ENCODE measurements around the gene KCNAB2.

Gene KCNAB2

DNA sequence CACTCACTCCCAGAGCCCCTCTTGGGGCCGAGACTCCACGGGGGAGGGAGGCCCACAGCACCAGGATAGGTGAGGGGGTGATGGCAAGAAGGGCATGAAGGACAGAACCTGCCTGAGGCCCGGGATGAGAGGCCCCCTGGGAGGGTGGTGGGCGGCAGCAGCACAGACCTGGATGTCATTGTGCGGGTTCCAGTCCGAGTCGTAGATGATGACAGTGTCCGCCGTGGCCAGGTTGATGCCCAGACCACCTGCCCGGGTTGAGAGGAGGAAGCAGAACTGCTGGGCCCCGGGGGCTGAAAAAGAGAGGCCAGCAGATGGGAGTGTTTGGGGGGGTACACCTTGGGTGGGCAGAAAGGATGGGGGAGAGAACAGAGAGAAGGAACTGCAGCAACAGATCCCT, 84.3 kb downstream of the KCNAB2 start:
- peaks cover 4% of the 10 kb centered on the region for H3K27me3 Mint-ChIP-seq
- H3K36me3 Mint-ChIP-seq (ENCODE audit: low read depth) = no peaks in the 10 kb centered on the region
- no peak overlapping the region for H3K27ac Mint-ChIP-seq
- peaks cover 10% of the 10 kb centered on the region for H3K9me3 Mint-ChIP-seq
- no peak overlapping the region for H3K4me3 Mint-ChIP-seq
- H3K4me1 Mint-ChIP-seq (ENCODE audit: low read depth) = peaks cover 4% of the 10 kb centered on the region

DNA sequence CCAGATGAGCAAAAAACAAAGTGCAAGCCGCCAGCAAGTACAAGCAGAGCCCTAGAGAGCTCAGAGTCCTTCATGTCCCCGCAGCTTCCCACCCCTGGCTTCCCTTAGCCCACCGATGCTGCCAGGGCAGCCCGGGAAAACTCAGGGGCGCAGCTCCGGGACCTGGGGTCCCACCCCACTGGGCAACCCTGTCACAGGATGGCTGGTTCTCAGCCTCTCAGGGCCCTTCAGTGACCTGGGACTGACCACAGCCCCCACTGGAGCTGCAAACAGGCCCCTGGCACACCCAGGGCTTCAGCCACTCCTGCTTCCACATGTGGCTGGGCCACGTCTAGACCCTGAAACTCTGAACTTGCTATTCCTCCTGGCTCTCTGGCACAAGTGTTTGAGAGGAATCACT, 84.9 kb downstream of the KCNAB2 start:
- H3K4me3 Mint-ChIP-seq = no peak overlapping the region
- H3K36me3 Mint-ChIP-seq (ENCODE audit: low read depth) = no peaks in the 10 kb centered on the region
- peaks cover 10% of the 10 kb centered on the region for H3K9me3 Mint-ChIP-seq
- peaks cover 4% of the 10 kb centered on the region for H3K4me1 Mint-ChIP-seq (ENCODE audit: low read depth)
- H3K27me3 Mint-ChIP-seq = peaks cover 4% of the 10 kb centered on the region
- H3K27ac Mint-ChIP-seq = no peak overlapping the region

DNA sequence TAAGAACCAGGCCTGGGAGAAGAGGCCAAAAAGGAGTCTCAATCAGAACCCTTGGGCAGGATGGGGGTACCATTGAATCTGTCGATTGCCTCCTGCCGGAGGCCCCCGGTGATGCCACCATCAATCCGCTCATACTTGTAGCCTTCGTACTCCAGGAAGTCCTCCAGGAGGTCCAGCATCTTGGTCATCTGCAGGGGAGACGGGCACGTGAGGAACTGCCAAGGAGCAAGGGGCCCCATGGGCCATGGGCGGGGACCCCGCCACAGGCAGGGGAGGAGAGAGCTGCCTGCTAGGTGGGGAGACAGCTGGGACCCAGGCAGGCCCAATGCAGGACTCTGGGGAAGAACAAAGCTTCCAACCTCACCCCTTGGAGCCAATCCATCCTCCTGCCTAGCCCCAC, 85.9 kb downstream of the KCNAB2 start:
- Mint-ChIP-seq H3K9me3 (peaks cover 10% of the 10 kb centered on the region), H3K4me3 (no peak overlapping the region), H3K27ac (no peak overlapping the region), H3K36me3 (ENCODE audit: low read depth) (no peaks in the 10 kb centered on the region), H3K27me3 (peaks cover 4% of the 10 kb centered on the region), H3K4me1 (ENCODE audit: low read depth) (peaks cover 4% of the 10 kb centered on the region)

DNA sequence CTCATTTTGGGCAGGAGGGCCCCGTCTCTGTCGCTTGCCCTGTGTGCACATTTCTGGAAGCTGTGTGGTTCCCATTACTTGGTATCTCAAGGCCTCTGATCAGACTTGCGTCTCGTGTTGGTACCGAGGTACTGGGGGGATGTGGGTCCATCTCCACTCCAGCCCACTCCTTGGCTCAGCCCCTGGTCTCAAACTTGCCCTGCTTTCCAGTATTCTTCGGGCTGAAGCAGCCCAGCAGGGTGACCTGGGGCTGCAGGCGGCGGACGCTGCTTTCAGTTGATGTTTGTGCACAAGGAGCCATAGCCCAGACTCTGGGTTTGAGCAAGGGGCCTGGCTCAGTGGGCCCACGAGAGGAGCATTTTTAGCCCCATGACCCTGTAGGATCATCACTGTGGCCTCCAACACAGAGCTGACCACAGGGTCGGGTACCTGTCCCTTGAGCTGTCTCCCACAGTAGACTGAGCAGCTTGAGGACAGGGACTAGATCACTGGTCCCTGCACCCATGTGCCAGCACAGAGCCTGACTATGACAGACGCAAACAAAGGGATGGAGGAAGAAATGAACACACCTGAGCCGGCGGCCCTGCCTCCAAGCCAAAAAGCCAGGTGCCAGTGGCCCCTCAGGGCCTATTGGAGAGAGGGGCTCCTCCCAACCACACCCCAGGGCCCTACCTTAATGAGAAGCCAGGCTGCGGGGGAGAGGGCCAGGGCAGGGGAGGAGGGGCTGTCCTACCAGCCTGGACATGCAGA, 87.6 kb downstream of the KCNAB2 start:
- Mint-ChIP-seq H3K36me3 (ENCODE audit: low read depth) (no peaks in the 10 kb centered on the region), H3K27me3 (peaks cover 2% of the 10 kb centered on the region), H3K9me3 (peaks cover 10% of the 10 kb centered on the region), H3K4me1 (ENCODE audit: low read depth) (no peaks in the 10 kb centered on the region), H3K4me3 (no peak overlapping the region), H3K27ac (no peak overlapping the region)

DNA sequence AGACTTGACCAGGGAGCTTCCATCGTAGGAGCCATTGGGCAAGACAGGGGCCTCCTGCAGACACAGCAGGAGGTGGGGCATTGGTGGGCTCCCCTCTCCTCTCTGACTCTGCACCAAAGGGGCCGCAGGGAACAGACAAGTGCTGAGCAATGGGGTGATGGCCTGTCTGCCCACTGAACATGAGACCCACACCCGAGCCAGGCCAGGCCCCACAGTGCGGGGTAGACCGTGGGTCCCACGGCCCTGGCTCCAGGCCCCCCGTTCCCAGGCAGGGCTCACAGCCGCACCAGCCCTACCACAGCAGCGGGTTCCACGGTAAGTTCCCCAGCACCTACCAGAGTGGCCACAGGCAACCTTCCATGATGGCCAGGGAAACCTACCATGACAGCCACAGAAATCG, 88.5 kb downstream of the KCNAB2 start:
- Mint-ChIP-seq H3K9me3 (peaks cover 10% of the 10 kb centered on the region), H3K27me3 (peaks cover 8% of the 10 kb centered on the region), H3K36me3 (ENCODE audit: low read depth) (no peaks in the 10 kb centered on the region), H3K4me1 (ENCODE audit: low read depth) (no peaks in the 10 kb centered on the region), H3K27ac (no peak overlapping the region), H3K4me3 (no peak overlapping the region)

DNA sequence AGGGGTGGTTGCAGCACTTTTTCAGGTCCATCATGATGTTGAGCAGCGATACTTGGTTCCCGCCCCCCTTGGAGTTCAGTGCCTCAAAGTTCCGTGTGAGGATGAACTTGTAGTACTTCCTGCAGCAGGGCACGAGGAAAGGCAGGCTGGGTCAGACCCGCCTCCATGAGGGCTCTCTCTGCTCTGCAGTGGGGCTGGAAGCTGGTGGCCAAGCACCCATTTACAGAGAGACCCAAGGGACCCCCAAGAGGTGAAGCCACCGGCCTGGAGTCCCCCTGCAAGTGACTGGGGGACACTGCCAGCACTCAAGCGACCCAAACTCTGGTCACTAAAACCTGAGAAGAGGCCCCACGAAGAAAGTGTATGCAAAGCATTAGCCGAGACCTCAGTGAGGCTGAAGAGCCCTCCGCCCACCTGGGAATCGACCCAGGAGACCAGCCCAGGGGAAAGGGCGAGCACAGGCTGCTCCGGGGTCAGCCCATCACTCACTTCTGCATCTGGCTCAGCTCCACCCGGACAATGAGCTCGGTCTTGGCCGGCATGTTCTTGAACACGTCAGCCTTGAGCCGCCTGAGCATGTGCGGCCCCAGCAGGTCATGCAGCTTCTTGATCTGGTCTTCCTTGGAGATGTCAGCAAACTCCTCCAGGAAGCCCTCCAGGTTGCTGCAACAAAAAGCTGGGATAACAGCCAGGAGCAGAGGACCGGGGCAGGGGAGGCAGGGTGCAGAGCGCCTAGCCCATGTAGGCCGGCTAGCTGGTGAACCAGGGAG, 89.2 kb downstream of the KCNAB2 start:
- Mint-ChIP-seq H3K4me3 (no peak overlapping the region), H3K4me1 (ENCODE audit: low read depth) (no peaks in the 10 kb centered on the region), H3K36me3 (ENCODE audit: low read depth) (no peaks in the 10 kb centered on the region), H3K27me3 (peaks cover 8% of the 10 kb centered on the region), H3K27ac (no peak overlapping the region), H3K9me3 (peaks cover 10% of the 10 kb centered on the region)

DNA sequence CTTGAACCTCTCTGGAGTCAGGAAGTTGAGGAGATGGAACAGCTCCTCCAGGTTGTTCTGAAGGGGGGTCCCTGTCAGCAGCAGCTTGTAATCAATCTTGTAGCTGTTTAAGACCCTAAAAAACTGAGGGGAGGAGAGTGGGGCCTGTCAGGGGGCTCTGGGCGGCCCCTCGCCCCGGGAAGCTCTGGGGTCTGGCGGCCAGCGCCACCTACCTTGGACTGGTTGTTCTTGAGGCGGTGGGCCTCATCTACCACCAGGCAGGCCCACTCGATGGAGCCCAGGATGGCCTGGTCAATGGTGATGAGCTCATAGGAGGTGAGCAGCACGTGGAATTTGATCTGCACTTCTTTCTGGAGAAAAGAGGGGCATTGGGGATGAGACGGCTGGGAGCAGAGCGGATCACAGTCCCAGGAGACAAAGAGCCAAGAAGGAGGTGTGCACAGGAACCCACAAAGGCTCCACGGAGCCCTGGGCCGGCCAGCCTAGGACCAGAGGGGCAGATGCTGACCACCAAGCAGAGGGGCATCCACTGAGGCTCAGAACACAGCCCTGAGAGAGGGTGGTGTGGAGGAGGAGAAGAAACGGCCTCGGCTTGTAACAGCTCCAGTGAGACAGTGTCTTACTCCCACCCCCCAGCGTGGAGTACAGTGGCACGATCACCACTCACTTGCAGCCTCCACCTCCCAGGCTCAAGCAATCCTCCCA, 91.0 kb downstream of the KCNAB2 start:
- H3K36me3 Mint-ChIP-seq (ENCODE audit: low read depth) = no peaks in the 10 kb centered on the region
- H3K4me1 Mint-ChIP-seq (ENCODE audit: low read depth) = no peaks in the 10 kb centered on the region
- H3K27ac Mint-ChIP-seq = no peak overlapping the region
- H3K4me3 Mint-ChIP-seq = no peak overlapping the region
- H3K9me3 Mint-ChIP-seq = peaks cover 10% of the 10 kb centered on the region
- H3K27me3 Mint-ChIP-seq = peaks cover 8% of the 10 kb centered on the region

DNA sequence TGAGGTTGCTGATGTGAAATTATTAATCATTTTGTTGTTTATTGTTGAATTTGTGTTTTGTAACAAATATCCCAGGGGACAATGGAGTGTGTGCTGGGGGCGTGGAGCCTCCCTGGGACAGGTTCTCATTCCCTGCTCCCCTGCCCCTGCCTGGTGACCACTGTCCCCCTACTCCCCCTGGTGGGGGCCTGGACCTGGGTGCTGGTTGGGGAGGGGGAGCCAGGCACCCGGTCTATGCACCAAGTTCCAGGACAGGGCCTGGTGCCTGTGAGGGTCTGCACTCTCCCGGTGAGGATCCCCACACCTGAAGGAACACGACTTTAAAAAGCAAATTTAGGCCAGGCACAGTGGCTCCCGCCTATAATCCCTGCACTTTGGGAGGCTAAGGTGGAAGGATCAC, 92.1 kb downstream of the KCNAB2 start:
- Mint-ChIP-seq H3K4me3 (no peak overlapping the region), H3K9me3 (peaks cover under 1% of the 10 kb centered on the region), H3K27ac (no peak overlapping the region), H3K27me3 (peaks cover 8% of the 10 kb centered on the region), H3K36me3 (ENCODE audit: low read depth) (no peaks in the 10 kb centered on the region), H3K4me1 (ENCODE audit: low read depth) (no peaks in the 10 kb centered on the region)

DNA sequence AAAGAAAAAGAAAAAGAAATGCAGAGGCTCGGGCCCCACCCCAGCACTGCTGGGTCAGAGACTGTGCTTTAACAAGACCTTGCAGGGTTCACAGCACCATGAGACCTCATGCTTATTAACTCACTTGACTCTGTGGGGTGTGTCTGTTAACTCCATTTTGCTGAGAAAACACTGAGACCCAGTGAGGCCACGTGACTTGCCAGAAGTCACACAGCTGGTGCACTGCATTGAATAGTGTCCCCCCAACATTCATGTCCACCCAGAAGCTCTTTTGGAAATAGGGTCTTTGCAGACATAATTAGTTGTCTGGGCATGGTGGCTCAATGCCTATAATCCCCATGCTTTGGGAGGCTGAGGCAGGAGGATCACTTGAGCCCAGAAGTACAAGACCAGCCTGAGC, 94.7 kb downstream of the KCNAB2 start:
- Mint-ChIP-seq H3K4me3 (no peak overlapping the region), H3K27ac (no peak overlapping the region), H3K27me3 (peaks cover 8% of the 10 kb centered on the region), H3K9me3 (no peaks in the 10 kb centered on the region), H3K36me3 (ENCODE audit: low read depth) (no peaks in the 10 kb centered on the region), H3K4me1 (ENCODE audit: low read depth) (no peaks in the 10 kb centered on the region)

DNA sequence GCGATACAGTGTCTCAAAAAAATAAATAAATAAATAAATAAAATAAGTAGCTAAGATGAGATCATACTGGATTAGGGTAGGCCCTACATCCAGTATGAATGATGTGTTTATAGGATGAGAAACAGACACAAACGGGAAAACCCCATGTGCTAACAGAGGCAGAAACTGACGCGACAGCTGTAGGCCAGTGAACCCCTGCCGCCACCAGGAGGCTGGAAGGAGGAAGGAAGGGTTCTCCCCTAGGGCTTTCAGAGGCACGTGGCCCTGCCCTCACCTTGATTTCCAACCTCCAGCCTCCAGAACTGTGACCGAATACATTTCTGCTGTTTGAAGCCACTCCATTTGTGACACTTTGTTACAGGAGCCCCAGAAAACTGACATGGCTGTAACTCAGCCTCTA, 95.9 kb downstream of the KCNAB2 start:
- no peaks in the 10 kb centered on the region for H3K36me3 Mint-ChIP-seq (ENCODE audit: low read depth)

DNA sequence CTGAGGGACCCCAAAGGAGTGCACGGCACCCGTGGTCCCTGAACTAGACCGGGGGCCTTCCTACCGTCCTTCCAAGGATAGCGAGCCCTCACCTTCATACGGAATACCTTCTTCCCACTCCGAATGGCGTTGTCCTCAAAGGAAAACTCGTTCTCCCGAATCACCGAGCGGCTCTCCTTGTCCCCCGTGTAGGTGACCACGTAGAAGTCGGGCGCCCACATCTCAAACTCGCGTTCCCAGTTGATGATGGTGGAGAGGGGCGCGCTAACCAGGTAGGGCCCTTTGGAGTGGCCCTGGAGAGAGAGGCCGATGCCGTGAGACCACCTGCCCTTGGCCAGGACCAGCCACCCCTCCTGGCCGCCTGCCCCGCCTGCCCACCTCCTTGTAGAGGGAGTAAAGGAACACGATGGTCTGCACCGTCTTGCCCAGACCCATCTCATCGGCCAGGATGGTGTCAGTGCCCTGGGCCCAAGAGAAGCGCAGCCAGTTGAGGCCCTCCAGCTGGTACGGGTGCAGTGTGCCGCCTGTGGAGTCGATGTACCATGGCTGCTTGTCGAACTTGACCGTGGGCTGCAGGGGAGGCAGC, 96.4 kb downstream of the KCNAB2 start:
- Mint-ChIP-seq H3K4me3 (no peak overlapping the region), H3K9me3 (no peaks in the 10 kb centered on the region), H3K36me3 (ENCODE audit: low read depth) (no peaks in the 10 kb centered on the region), H3K4me1 (ENCODE audit: low read depth) (no peaks in the 10 kb centered on the region), H3K27ac (no peak overlapping the region), H3K27me3 (peaks cover 8% of the 10 kb centered on the region)

More for the DNA sequence above, 95.9 kb downstream of the KCNAB2 start:
- no peaks in the 10 kb centered on the region for H3K9me3 Mint-ChIP-seq
- no peaks in the 10 kb centered on the region for H3K4me1 Mint-ChIP-seq (ENCODE audit: low read depth)
- peaks cover 8% of the 10 kb centered on the region for H3K27me3 Mint-ChIP-seq
- H3K4me3 Mint-ChIP-seq = no peak overlapping the region
- H3K27ac Mint-ChIP-seq = no peak overlapping the region

DNA sequence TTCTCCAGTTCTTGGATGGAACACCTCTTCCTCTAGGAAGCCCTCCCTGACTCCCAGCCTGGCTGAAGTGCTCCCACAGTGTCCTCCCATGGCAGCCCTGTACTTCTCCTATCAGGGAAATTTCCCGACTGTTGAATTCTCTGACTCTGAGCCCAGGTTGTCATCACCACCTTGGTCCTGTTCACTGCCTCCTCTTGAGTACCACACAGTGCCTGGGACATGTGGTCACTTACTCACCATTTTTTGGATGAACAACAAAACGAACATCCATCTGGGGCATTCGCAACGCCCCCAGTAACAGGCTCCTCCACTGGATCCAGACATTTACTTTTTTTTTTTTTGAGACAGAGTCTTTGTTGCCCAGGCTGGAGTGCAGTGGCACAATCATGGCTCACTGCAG, 97.0 kb downstream of the KCNAB2 start:
- Mint-ChIP-seq H3K36me3 (ENCODE audit: low read depth) (no peaks in the 10 kb centered on the region), H3K4me3 (no peak overlapping the region), H3K4me1 (ENCODE audit: low read depth) (no peaks in the 10 kb centered on the region), H3K27me3 (peaks cover 8% of the 10 kb centered on the region), H3K27ac (no peak overlapping the region), H3K9me3 (no peaks in the 10 kb centered on the region)

DNA sequence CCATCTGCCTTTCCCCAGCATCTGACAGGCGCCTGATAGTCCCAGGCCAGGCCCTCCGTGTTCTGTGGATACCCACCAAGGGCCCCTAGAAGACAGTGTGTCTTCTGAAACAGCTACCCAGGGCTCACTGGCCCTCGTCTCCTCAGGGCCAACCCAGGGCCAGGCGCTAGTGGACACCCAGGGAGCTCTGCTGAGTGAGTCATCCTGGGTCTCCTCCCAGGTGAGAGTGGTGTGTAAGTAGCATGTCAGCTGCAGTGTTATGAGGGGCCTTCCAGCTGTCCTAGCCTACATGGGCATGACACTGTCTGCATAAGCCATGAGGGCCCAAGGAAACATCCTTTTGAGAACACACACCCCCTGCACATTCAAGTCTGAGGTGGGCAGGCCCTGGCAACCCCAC, 97.7 kb downstream of the KCNAB2 start:
- no peaks in the 10 kb centered on the region for H3K9me3 Mint-ChIP-seq
- H3K4me1 Mint-ChIP-seq (ENCODE audit: low read depth) = peaks cover 3% of the 10 kb centered on the region
- H3K27ac Mint-ChIP-seq = no peak overlapping the region
- H3K4me3 Mint-ChIP-seq = no peak overlapping the region
- H3K36me3 Mint-ChIP-seq (ENCODE audit: low read depth) = no peaks in the 10 kb centered on the region
- H3K27me3 Mint-ChIP-seq = peaks cover 11% of the 10 kb centered on the region

DNA sequence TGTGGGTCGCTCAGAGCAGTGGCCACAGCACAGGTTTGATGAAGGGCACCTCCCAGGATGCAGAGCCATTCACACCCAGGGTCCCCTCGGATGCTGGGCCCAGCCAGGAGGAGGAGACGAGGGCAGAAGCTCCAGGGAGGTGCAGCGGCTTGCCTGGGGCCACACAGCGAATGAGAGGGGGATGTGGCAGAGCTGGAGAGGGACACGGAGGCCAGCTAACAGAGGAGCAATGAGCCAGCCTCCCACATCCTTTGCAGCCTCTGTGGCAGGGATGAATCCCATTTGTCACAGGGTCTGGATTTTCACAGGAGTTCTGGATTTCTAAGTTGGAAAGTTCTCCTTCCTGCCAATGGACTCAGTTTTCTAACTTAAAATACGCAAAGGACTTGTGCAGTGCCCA, 98.5 kb downstream of the KCNAB2 start:
- Mint-ChIP-seq H3K27ac (no peak overlapping the region), H3K4me3 (no peak overlapping the region), H3K9me3 (no peaks in the 10 kb centered on the region), H3K36me3 (ENCODE audit: low read depth) (no peaks in the 10 kb centered on the region), H3K4me1 (ENCODE audit: low read depth) (peaks cover 5% of the 10 kb centered on the region), H3K27me3 (peaks cover 7% of the 10 kb centered on the region)

Data from stimulated activated naive CD8-positive, alpha-beta T cell treated with anti-CD3 and anti-CD28 coated beads, Interleukin-15, Interleukin-2, amounts not matched to agents 100 ng/mL and 50 ng/mL, for 24 hours (primary cell).